GM19351 (cell line): ENCODE measurements around the gene ICAM3.
A peak's percentile ranks its signal among the peaks of the same experiment; 100 is the strongest.

Experiments
- ATAC-seq: cut with Tn5 transposase; IDR thresholded peaks from one replicate; pipeline ENCODE4 v1.9.1; 2021; ENCODE audit warnings: mild to moderate bottlenecking, moderate library complexity; ENCODE audit not compliant: unreplicated experiment

ICAM3 gene

DNA sequence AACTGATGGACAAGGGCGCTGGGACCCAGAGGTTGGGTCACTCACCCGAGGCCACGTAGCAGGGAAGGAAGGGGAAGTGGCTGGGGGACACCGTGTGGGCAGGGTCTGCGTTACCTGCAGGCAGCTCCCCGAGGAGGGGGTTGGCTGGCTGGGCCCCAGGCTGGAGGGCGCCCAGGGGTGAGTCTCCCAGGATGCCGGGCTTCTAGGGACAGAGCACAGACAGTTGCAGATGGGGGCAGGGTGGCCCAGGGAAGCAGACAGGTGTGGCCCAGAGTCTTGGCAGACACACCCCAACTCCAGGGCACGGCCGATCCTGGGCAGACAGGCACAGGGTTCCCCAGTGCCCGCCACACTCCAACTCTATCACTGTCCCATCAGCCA, 18.0 kb downstream of the ICAM3 start:
- no peak for ATAC-seq

- ATAC-seq: no peak
Observed at GRCh38 chr19:10320602-10321416, 18.6 kb downstream of the ICAM3 start.

DNA sequence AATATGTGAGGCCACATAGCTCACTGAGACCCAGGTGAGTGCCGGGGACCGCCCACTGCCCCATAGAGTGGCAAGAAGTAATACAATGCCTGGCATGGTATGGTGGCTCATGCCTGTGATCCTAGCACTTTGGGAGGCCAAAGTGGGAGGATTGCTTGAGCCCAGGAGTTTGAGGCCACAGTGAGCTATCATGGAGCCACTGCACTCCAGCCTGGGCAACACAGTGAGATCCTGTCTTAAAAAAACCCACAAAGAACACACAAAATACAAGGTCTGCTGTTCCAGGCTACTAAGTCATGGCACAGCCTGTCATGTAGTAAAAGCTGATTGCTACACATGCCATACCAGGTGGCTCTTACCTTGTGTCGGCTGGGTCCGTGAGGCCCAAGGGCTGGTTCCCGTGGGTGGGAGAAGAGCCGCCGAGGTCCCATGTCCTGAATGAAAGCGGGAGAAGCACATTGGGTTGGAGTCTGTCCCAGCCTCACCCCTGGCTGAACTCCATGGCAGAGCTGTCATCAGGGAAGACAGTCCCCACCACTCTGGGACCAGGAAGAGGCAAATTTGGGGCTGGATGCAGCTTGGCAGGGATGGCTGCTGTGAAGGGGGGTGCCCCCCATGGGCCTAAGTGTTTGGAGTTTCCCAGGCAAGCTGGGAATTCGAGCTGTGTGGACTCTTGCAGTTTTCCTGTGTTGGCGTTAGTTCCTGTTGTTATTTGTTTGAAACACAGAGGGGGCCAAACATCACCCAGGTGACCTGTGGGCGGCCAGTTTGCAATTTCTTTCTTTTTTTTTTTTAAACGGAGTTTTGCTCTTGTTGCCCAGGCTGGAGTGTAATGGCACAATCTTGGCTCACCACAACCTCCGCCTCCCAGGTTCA, 20.4 kb downstream of the ICAM3 start:
- no peak for ATAC-seq

DNA sequence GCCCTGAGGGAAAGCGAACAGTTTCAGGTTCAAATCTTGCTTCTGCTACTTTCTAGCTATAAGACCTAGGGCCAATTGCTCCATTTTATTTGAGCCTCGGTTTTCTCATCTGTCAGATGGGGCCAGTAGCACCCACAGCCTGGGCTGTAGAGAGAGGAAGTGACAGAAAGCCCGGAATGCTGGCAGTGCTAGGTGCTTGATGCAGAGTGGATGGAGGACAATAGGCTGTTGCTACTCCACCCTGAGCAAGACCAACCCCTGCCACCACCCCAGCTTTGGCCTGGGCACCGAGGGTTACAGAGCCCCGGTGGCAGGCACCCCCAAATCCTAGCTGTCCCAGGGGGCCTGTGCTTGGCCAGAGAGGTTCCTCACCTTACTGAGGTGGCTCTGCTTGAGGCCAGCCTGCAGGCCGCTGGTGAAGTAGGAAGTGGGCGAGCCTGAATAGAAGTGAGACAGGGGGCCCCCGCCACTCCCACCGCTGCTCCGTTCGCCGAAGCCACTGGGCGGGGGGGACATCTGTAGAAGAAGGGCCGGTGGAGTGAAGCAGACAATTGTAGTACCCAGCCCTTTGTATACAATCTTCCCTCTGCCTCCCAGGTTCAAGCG, 21.5 kb downstream of the ICAM3 start:
- no peak for ATAC-seq

GRCh38 chr19:10317045-10317856, 22.2 kb downstream of the ICAM3 start:
- no peak for ATAC-seq

DNA sequence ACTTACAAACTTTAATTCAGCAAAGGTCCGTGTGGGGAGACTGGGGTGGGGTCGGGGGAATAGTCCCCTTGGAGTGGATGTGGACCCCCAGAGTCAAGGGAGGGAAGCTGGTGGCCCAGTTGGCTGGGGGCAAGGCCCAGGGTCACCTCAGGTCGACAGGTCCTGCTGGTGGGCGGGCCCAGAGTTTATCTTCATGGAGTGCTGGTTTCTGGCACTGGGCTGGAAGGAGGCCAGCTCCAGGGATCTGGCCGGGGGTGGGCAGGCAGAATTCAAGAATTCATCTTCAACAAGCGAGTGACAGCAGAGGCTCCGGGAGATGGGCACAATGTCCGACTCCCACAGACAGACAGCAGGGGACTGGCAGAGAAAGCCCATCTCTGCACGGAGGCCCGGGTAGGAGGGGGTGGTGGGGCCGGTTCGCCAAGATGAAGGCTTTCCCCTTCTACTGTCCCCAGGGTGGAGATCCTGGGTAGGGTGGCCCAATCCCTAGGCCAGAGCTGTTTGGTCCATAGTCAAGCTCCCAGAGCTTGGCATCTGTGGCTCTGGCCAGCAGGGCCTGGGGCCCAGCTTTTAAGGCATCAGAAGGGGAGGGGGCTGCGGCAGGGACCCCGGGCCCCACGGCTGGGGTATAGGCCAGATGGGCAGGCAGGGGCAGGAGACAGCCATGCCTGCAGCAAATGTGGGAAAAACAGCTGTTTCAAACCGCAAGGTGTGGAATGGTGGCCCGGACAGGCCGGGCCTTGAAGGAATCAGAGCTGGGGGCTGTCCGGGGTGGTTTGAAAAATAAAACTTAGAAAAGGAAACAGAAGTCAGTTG, 23.0 kb downstream of the ICAM3 start:
- no peak for ATAC-seq

DNA sequence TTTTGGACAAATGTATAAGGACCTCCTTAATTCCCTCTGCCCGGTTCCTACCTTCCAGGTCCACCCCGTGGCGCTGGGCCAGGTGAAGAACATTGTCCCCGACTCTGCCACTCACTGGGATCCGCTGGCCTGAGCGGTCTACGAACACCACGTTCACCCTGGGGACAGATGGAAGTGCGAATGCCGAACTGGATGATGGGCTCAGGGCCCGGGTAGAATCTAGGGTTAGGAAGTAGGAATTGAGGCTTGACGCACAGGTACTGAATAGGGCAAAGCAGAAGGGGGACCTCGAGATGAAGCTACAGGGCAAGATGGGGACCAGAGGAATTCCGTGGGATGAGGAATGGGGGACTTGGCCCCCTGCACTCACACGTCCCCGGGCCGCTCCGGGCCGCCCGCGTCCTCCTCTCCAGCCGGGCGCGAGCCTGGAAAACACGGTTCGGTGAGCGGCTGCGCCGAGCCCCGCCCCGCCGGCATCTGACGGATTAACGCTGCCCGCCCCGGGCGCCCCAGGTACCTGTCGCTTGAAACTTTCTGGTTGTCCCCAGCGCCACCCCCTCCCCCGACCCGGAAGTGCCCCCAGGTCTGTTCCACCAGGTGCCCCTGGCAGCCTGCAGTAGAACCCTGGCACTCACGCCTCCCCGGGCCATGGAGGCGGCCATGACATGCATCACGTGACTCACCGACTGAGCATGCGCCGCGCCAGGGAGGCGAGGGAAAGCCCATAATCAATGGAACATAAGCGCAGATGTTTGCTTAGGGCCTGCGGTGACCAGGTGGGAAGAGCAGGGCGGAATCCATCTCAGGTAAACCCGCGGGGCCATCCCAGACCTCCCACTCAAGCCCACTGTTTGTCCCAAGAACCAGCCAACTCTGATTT, 23.8 kb downstream of the ICAM3 start, which contains the start of gene FDX2:
Gene FDX2, minus strand, starts transcription at position 681 of the 880 bp plus-strand sequence. Its CDS starts 19 bp downstream, at position 662.
- ATAC-seq: peak; percentile 44

GRCh38 chr19:10309423-10309822, 30.0 kb downstream of the ICAM3 start, which contains the start of gene ZGLP1:
ZGLP1 (minus strand) TSS chr19:10309815.
- ATAC-seq: no peak

- ATAC-seq: no peak
Observed at GRCh38 chr19:10306327-10306726, 33.1 kb downstream of the ICAM3 start.

DNA sequence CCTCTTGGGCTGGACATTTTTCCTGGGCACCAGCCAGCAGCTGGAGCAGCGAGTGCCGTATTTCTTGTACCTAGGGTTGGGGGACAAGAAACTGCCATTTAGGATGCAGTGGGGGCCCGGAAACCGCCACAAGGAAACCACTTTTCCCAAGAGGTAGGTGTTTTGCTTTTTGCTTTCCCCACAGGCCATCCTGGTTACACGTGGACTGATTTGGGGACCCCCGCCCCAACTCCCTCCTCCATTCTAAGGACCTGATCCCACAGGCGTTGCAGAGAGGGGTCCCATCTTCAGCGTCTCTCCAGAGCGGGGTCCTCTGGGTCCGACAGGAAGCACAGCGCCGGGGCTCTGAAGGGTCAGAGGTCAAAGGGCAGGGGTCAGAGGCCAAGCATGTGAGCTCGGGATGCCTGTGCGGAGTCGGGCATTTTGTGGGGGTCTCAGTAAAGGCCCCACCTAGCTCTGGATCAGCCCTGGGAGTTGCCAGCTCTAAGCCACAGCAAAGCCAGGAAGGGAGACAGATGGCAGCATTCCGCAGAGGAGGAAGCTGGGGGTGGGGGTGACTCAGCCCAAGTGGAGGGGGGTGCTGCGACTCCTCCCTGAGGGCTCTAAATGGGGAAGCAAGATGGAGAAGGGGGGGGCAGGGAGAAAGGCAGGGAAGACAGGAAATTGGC, 34.2 kb downstream of the ICAM3 start:
- ATAC-seq: no peak

GRCh38 chr19:10299545-10300458, 39.6 kb downstream of the ICAM3 start:
- ATAC-seq: no peak

DNA sequence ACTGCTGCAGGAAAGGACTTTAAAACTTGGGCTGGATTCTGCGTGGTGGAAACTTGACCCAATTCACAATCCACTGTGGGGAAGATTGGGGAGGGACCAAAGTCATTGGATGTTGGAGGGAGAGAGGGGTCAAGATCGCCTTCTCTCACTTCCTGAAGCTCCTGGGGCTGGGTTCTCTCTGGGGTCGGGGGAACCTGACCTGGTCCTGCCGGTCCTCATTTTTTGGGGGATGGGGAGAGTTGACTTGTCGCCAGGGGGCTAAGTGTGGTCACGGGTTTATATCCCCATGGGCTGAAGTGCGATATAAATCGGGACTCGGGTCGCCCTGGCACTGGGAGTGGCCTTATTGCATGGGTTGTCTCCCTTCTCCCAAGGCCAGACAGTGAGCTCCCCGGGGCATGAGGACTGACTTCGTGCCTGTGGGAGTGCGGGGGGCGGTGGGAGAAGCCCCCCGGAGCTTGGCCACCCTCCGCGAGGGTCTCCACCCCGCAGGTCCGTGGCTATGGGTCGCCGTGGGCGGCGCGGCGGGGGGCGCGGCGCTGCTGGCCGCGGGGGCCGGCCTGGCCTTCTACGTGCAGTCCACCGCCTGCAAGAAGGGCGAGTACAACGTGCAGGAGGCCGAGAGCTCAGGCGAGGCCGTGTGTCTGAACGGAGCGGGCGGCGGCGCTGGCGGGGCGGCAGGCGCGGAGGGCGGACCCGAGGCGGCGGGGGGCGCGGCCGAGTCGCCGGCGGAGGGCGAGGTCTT, 43.4 kb downstream of the ICAM3 start:
- ATAC-seq: no peak

DNA sequence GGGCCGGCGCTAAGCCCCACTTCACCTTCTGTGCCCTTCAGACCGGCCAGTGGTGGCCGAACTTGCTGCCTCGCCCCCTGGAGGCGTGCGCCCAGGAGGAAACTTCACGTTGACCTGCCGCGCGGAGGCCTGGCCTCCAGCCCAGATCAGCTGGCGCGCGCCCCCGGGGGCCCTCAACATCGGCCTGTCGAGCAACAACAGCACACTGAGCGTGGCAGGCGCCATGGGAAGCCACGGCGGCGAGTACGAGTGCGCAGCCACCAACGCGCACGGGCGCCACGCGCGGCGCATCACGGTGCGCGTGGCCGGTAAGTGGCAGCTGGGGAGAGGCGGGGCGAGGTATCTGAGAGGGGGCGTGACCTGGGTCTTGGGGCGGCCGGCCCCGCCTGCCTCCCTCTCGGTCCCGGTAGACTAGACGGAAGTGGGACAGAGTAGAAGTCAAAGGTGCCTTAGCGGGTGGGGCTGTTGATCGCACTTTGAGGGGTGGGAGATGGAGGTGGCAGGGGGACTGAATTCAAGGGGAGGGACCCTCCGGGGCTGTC, 44.0 kb downstream of the ICAM3 start:
- no peak for ATAC-seq

DNA sequence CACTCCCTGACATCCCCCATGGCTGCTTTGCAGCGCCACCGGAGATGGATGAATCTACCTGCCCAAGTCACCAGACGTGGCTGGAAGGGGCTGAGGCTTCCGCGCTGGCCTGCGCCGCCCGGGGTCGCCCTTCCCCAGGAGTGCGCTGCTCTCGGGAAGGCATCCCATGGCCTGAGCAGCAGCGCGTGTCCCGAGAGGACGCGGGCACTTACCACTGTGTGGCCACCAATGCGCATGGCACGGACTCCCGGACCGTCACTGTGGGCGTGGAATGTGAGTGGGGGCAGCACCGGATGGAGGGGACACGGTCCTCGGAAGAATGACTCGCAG, 45.1 kb downstream of the ICAM3 start:
- no peak for ATAC-seq

DNA sequence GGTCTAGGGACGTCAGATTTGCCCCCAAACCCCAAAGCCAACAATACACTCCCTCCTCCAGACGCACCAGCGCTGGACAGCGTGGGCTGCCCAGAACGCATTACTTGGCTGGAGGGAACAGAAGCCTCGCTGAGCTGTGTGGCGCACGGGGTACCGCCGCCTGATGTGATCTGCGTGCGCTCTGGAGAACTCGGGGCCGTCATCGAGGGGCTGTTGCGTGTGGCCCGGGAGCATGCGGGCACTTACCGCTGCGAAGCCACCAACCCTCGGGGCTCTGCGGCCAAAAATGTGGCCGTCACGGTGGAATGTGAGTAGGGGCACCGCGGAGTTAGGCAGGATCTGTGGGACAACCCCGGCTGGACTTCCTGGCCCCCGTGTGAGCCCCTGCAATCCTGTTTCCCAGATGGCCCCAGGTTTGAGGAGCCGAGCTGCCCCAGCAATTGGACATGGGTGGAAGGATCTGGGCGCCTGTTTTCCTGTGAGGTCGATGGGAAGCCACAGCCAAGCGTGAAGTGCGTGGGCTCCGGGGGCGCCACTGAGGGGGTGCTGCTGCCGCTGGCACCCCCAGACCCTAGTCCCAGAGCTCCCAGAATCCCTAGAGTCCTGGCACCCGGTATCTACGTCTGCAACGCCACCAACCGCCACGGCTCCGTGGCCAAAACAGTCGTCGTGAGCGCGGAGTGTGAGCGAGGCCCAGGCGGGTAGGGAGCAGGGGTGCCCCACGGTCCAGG, 45.6 kb downstream of the ICAM3 start:
- no peak for ATAC-seq
